ENCODE data around the gene SHB.
"Not testable (repeated sequence)": the region's sequence is repeated elsewhere in the genome, so short reads cannot be mapped to it uniquely, and the experiment has no call there.

SHB gene

DNA sequence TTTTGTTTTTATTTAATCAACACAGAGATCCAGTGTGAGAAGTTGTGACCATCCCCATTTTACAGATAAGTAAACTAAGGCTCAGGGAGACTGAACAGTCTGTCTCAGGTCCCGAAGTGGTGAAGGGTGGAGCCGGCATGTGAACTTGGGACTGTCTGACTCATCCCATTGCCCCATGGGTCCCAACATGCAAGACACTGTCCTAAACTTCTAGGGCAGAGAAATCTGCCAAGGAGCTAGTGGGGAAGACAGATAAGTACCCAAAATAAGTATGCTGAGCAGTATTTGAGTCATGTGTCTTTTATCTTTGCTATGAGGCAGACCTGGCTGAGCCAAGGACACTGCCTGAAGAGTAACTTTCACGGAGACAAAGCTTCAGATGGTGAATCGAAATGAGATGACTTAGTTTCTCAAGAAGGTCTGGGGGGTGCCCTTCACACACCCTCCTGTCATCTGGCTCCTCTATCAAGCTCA, 100.8 kb downstream of the SHB start:
- in situ Hi-C loops (cut with HindIII; ENCODE audit: low pct_ligation_motif_present, low pct_unique_long_range_greater_than_20kb, low sequenced_read_pairs): no loop called here
- DNase-seq: no peak

DNA sequence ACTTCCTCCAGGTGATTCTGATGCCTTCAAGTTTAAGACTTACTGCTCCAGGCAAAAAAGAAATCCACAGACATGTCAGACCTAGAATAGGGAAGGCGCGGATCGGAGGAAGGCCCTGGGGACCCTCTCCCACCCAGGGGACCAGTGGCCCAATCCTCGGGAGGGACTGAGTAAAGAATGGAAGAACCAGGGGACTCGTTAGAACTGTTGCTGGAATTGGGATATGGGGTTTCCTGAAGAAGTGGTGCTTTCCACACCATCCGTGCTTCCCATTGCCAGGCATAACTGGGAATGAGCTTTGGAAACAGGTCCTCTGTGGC, 101.3 kb downstream of the SHB start:
- in situ Hi-C loops (cut with HindIII; ENCODE audit: low pct_ligation_motif_present, low pct_unique_long_range_greater_than_20kb, low sequenced_read_pairs): no loop called here
- DNase-seq: no peak

DNA sequence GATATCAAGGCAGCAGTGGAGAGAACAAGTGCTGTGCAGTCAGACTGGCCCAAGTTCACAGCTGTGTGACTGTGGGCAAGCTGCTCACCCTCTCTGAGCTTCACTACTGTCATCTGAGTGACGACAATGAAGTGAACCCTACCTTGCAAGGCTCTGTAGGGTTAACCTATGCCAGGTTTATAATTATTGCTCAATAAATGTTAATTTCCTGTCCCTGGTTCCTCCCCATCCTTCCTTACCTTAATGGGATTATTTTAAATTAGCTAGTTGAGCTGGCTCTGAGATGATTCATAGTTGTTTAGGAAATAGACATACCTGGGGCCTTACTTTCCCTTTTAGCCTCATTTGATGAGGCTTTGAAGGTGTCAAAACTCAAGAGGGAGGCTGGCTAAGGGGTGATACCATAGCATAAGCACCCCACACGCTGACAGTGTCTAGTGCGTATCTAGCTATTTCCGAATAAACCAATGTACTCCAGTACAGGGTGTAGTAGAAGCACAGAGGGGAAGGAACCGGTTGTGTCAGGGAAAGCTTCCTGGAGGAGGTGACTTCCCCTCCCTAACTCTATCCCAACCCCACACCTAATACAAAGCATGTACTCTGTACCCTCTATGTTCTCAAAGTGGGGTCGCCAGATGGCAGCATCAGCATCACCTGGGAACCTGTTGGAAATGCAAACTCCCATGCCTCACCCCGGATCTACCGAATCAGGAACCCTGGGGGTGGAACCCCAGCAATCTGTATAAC, 101.8 kb downstream of the SHB start:
- in situ Hi-C loops (cut with HindIII; ENCODE audit: low pct_ligation_motif_present, low pct_unique_long_range_greater_than_20kb, low sequenced_read_pairs): no loop called here
- DNase-seq: no peak

DNA sequence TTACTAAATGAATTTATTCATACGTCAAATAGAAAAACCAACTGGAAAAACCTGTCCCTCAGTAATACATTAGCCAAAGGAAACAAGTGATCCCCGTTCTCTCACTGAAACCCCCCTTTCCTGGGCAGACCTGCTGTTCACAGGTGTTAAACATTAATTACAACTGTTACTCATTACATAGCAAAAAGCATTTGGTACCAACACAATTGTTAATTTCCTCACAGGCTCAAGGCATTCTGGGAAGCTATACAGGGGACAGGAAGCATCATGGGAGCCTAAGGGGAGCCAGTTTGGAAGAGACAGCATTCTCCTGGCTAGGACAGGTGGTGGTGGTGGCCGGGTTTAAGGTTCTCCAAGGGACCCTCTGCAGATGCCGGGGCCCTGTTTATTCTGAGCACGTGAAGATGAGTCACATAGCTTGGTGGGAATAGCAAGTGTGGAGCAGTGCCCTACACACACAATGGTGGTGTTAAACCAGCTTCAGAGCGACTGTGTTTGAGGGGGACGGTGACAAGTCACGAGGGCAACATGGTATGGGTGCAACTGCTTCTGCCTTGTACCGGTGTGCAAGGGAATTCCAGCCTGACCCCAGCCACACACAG, 102.5 kb downstream of the SHB start:
- in situ Hi-C loops (cut with HindIII; ENCODE audit: low pct_ligation_motif_present, low pct_unique_long_range_greater_than_20kb, low sequenced_read_pairs): no loop called here
- peak; percentile 67 for DNase-seq

DNA sequence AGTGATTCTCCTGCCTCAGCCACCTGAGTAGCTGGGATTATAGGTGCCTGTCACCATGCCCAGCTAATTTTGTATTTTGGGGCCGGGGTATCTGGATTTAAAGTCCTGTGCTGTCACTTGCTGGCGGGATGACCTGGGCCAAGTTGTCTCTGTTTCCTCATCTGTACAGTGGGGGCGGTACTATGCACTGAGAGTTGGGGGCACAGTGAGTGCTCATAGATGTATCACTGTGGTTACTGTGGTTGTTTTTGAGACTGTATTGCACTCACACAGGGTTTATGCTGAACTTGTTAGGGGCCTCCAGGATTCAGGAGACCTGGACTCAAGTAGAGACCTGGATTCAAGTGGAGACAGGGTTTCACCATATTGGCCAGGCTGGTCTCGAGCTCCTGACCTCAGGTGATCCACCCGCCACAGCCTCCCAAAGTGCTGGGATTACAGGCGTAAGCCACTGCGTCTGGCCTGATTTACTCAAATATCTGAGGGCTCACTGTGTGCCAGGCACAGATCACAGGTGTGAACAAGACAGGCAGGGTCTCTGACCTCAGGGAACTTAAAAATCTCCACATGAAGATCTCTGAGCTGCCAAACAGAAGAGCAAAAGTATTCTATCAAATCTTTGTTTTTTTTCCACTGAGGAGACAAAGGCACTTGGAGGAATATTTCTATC, 103.2 kb downstream of the SHB start:
- in situ Hi-C loops (cut with HindIII; ENCODE audit: low pct_ligation_motif_present, low pct_unique_long_range_greater_than_20kb, low sequenced_read_pairs): not testable (repeated sequence)

DNA sequence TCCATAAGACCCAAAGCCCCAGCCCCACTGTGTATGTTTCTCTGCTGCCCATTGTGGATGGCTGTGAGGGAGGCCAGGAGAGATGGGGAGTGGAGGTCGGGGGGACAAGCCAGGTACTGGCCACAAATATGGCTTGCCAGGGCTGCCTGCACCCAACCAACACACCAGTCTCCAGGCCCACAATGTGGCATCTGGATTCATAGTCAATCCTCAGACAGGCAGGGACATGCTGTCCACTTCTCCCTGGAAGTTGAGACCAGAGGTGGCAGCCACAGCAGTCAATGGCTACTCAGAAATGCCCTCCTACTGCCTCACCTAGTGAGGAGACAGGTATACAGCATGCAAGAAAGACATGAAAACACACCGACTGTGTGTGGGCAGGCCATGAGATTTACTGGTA, 103.9 kb downstream of the SHB start:
- DNase-seq: no peak
- in situ Hi-C loops (cut with HindIII; ENCODE audit: low pct_ligation_motif_present, low pct_unique_long_range_greater_than_20kb, low sequenced_read_pairs): no loop called here

More for the DNA sequence above, 103.2 kb downstream of the SHB start:
- not testable (repeated sequence) for DNase-seq

DNA sequence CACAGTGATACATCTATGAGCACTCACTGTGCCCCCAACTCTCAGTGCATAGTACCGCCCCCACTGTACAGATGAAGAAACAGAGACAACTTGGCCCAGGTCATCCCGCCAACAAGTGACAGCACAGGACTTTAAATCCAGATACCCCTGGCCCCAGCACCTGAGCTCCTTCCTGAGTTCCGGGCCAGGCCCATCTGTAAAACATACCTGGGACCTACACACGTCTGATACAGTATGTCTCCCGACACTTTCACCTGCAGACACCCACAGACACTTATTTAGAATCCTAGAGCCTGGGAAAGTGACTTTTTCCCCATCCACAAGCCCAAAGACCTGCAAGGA, 104.3 kb downstream of the SHB start:
- DNase-seq: no peak
- in situ Hi-C loops (cut with HindIII; ENCODE audit: low pct_ligation_motif_present, low pct_unique_long_range_greater_than_20kb, low sequenced_read_pairs): no loop called here

DNA sequence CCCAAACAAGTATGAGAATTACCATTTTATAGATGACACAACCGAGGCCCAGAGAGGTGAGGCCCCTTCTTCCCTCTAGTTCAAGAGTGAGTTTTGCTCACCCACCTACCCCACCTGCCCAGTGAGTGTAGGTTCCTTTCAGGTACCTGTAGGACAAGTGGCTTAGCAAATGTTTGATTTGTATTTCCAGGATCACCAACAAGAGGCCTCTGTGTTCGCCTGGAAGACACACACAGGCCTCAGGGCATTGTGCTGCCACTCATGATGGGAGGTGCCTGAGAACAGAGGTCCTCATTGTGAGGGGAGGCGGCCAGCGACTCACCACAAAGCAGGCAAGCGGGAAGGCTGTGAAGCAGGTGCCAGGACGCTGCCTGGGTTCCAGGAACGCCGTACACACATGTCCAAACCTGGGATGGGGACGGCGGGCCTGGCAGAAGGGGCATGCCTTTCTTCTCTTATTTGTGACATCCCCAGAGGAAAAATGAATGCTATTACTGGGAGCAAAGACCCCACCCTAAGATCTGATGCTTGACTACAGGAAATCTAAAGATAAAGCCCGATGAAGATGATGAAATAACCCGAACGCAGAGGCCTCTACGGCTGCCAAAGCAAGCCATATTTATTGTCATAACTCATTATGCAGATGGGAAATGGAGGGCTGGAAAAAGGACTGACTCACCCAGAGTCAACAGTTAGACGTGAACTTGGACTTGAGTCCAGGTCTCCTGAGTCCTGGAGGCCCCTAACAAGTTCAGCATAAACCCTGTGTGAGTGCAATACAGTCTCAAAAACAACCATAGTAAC, 104.9 kb downstream of the SHB start:
- no peak for DNase-seq
- in situ Hi-C loops (cut with HindIII; ENCODE audit: low pct_ligation_motif_present, low pct_unique_long_range_greater_than_20kb, low sequenced_read_pairs): no loop called here

DNA sequence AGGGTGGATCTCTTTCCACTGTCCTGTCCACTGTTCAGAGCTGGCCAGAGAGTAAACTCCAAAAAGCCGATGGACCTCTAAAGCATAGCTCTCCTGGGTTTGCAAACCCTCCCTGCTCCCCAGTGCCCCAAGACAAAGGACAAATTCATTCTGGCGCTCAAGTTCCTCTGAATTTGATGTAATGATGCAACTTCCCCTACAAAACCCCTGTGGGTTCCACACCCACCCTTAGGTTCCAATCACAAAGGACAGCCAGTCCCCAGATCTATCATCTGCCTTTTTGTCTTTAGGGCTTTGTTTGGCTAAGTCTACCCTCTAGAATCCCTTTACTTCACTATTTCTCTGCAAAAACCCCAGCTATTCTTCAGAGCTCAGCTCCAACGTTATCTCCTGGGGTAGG, 107.7 kb downstream of the SHB start:
- in situ Hi-C loops (cut with HindIII; ENCODE audit: low pct_ligation_motif_present, low pct_unique_long_range_greater_than_20kb, low sequenced_read_pairs): no loop called here
- DNase-seq: no peak

DNA sequence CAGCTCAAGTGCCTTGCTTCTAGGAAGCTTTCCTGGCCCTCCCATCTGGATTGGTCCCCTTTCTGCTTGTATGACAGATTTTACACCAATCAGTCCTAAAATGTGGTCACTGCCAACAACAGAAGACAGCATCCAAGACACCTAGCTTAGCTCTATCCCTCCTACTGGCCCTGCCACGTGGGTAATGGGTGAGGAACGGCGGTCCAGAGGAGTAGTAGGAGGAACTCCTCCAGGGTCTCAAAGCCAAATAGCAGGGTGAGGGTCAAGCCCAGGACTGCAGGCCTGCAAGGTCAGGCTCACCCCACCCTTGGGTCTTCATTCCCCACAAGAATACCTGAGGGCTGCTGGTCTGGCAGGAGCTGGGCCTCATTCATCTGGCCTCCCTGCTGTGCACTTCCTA, 108.4 kb downstream of the SHB start:
- in situ Hi-C loops (cut with HindIII; ENCODE audit: low pct_ligation_motif_present, low pct_unique_long_range_greater_than_20kb, low sequenced_read_pairs): no loop called here
- no peak for DNase-seq

DNA sequence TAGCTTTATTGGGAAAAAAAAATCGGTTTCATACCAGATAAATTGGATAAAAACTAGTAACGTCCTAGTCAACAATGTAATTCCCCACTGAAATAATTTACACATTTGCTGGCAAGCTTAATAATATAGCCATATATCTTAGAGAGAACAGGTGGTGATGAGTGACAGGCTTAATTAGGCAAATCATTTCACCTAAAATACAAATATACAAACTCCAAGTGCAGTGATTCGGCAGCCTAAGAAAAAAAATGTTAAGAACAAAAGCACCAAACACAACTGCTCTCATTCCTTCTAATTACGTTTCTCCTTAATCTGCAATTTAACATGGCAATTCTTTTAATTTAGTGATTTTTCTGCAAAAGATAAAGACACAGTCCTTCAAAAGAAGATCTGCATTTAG, 109.1 kb downstream of the SHB start:
- in situ Hi-C loops (cut with HindIII; ENCODE audit: low pct_ligation_motif_present, low pct_unique_long_range_greater_than_20kb, low sequenced_read_pairs): no loop called here

DNA sequence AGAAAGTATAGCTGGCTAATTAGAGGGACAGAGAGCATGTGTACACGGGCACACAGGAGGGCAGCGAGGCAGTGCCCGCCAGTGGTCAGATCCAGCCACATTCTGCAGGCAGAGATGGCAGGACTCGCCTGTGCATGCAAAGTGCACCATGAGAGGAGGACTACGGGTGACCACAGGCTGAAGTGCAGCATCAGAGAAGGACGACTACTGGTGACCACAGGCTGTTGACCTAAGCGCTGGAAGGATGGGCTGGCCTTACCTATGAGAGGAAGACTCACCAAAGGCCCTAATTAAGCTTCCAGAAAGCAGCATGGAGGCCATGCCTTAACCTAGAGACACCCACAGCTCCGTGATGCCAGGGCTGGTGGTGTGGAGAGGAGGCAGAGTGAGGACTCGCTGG, 110.9 kb downstream of the SHB start:
- no peak for DNase-seq
- in situ Hi-C loops (cut with HindIII; ENCODE audit: low pct_ligation_motif_present, low pct_unique_long_range_greater_than_20kb, low sequenced_read_pairs): no loop called here

More for the DNA sequence above, 109.1 kb downstream of the SHB start:
- no peak for DNase-seq

DNA sequence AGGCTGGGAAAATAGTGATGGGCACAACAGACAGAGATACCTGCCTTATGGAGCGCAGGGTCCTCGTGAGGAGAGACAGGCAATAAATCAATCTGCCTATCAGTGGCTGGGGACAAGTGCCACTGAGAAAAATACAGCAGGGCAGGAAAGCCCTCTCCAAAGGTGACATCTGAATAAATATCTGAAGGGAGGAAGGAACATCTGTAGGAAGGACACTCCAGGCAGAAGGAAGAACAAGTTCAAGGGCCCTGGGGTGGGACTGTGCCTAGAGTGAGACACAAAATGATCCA, 111.4 kb downstream of the SHB start:
- in situ Hi-C loops (cut with HindIII; ENCODE audit: low pct_ligation_motif_present, low pct_unique_long_range_greater_than_20kb, low sequenced_read_pairs): no loop called here

DNA sequence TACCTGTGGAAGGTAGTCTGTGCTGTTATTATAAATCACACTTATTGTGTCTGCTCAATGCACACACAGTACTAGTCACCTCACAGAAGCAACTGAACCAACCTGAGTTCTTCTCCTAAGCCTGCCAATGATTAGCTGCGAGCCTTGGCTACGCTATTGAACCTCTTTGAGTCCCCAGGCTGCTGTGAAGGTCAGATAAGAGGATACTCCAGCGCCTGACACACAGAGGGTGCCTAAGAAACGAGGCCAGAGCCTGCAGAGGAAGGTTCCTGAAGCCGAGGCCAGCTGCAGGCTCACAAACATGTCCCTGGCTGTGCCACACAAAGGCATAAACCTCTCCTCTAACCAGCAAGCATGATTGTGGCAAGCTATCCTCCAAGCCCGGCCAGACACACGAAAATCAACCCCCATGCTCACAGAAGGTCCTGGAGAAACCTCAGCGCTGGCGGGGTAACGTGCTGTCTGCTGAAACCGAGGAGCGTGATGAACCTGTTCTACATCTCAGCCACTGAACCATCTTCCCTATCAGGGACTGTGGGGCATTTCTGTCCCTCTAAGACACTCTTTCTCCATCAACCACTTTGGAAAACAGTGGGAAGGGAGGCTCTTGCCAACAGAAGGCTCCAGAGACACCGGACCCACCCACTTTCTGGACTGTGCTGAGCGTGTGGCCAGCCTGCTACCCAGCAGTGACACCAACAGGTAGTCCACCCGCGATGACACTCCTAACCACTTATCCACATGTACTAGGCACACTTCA, 111.9 kb downstream of the SHB start:
- DNase-seq: no peak
- in situ Hi-C loops (cut with HindIII; ENCODE audit: low pct_ligation_motif_present, low pct_unique_long_range_greater_than_20kb, low sequenced_read_pairs): no loop called here

More for the DNA sequence above, 111.4 kb downstream of the SHB start:
- DNase-seq: no peak

DNA sequence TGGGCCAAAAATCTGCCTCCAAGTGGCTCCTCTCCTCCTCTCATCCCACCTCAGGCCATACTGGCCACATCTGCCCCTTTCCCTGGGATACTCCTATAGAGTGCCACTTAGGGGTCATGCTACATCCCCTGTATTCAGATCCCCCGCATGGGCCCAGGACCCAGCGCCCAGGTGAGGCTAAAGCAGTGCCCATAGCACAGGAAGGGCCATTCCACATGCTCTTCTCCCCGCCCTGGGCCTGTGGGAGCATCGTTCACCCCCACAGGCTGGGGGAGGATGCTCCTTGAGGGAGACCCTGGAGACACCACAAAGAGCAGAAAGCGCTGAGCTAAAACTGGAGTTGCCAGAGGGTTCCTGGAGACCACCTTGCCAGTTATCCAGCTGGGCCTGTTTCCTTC, 112.6 kb downstream of the SHB start:
- no peak for DNase-seq
- in situ Hi-C loops (cut with HindIII; ENCODE audit: low pct_ligation_motif_present, low pct_unique_long_range_greater_than_20kb, low sequenced_read_pairs): no loop called here

DNA sequence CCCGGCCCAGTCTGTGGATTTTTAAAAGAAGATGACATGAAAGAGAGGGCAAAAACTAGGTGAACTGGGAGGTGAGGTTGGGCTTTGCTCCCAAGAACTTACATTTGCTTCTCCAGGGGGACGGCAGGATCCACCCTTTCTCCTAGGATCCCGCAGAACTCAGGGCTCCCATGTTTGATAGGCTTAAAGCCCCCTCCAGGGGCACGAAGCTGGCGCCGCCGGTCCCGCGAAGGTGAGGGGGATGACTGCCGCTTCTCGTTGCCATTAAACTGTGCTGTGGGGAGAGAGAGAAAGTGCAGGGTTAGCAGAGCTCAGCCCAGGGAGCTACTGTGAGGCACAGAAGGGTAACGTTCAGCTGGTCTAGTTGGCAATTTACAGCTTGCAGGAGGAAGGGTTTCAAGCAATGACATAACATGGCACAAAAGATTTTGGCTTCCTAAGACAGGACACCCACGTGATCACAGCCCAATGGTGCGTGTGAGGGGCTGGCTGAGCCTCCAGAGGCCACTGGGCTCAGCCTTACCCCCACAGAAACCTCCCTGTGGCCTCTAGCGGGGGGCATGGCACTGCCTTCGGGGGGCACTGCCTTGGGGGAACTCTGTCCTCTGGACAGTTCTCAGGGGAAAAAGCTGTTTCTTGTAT, 113.1 kb downstream of the SHB start:
- DNase-seq: no peak
- in situ Hi-C loops (cut with HindIII; ENCODE audit: low pct_ligation_motif_present, low pct_unique_long_range_greater_than_20kb, low sequenced_read_pairs): no loop called here

DNA sequence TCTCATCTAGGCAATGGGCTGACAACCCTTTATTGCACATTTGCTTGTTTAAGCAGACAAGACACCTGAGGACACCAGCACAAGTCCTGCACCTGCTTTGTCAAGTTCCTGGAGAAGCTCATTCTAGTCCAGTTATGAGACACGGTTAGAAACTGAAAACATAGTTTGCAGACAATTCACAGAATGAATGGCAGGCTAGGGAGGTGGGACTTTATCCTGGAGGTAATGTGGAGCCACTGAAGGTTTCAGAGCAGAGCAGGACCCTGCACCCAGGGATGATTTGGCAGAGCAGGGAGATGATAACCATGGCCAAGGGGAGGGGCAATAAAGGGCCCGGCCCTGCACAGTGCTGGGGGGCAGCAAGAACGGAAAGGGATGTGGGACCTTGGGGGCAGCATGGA, 114.4 kb downstream of the SHB start:
- in situ Hi-C loops (cut with HindIII; ENCODE audit: low pct_ligation_motif_present, low pct_unique_long_range_greater_than_20kb, low sequenced_read_pairs): no loop called here
- DNase-seq: no peak

DNA sequence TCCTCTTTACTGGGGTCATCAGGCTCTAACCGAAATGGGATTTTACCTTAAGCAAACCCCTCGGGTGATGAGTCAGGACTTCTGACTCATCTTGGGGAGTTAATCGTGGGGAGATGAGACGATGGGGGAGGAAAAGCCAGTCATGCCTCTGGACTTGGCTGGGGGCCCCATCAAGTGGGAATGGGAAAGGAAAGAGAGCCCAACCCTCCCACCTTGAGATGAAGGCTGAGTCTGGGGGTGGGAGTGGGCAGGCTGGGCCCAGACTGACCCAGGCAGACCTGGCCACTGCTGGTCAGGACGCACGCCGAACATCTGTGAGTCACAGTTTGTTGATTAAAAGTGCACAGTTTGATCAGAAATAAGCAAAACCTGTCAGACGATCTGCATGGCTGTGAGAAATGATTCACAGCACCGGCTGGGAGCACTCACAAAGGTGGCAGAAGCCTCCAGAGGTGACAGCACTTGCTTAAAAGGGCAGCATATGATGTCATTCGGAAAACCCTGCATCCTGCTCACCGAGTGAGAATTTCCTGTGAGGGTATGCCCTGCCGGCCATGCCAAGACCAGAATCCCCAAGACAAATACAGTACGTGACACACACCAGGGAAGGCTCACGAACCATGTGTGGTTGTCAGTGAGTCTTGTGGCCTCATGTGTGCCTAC, 115.1 kb downstream of the SHB start:
- in situ Hi-C loops (cut with HindIII; ENCODE audit: low pct_ligation_motif_present, low pct_unique_long_range_greater_than_20kb, low sequenced_read_pairs): no loop called here
- peak; percentile 88 for DNase-seq

All from ACHN (cell line).